ENCODE data around the gene KRT75. TPM values are rescaled to one million over a fixed set of nuclear protein-coding genes. Genes with fewer than 3 reads are reported as not detected.

Gene KRT75
- total RNA-seq, 1 experiment from 2014 or later: not detected

DNA sequence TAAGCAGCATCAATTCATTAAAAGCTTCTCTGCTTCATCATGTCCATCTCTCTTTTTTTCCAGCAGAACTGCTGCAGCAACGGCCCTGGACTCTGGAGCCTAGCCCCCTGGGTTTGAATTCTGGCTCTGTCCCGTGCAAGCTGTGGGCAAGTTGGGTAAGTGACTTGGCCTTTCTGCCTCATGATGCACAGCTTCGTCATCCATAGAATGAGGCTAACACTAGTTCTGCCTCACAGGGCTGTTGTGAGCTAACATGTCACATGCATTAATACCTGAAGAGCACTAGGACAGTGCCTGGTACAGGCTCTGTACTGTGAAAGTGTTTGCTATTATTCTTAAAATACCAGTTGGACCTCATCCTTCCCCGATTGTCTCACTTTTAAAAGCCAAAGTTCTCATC lies 32.2 kb downstream of the KRT75 start:
- no peaks in the 10 kb centered on the region for H3K4me1 ChIP-seq
- peaks cover 10% of the 10 kb centered on the region; the same call in 1 of the 2 replicates for H3K27me3 ChIP-seq
- H3K27ac ChIP-seq: no peak overlapping the region
- no peak for DNase-seq
- no peak overlapping the region for H3K4me3 ChIP-seq
- no peaks in the 10 kb centered on the region for H3K36me3 ChIP-seq
- H3K9me3 ChIP-seq (replicated peaks): no peaks in the 10 kb centered on the region

DNA sequence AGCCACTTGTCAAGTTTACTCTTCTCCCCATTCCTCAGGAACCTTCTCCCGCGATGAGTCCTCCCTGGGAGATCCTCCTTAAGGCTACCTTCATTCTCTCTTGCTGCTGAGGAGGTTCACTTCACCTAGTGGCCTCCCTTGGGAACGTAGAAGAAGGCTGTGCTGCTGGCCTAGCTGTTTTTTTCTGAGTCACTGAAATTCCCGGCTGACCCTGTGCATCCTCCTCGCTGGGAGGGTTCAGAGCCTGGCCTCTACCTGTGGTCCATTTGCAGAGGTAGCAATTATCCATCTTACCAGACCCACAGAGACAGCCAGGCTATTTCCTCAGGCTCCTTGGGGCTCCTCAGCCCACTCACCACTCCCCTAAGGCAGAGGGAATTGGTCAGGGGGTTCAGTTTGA lies 32.6 kb downstream of the KRT75 start:
- Histone ChIP-seq H3K4me3 (no peak overlapping the region), H3K4me1 (no peaks in the 10 kb centered on the region), H3K27ac (no peak overlapping the region), H3K27me3 (peaks cover 10% of the 10 kb centered on the region; the same call in 1 of the 2 replicates), H3K9me3 (replicated peaks) (no peaks in the 10 kb centered on the region), H3K36me3 (no peaks in the 10 kb centered on the region)
- no peak for DNase-seq

GRCh38 chr12:52400906-52401305 lies 33.3 kb downstream of the KRT75 start:
- H3K4me1 ChIP-seq: no peaks in the 10 kb centered on the region
- no peak for DNase-seq
- H3K27me3 ChIP-seq: peaks cover 11% of the 10 kb centered on the region; the same call in 1 of the 2 replicates
- no peak overlapping the region for H3K27ac ChIP-seq
- H3K4me3 ChIP-seq: no peak overlapping the region
- no peaks in the 10 kb centered on the region for H3K36me3 ChIP-seq
- H3K9me3 ChIP-seq (replicated peaks): no peaks in the 10 kb centered on the region

- H3K4me1 ChIP-seq: no peaks in the 10 kb centered on the region
- H3K36me3 ChIP-seq: no peaks in the 10 kb centered on the region
- no peaks in the 10 kb centered on the region for H3K9me3 ChIP-seq (replicated peaks)
- DNase-seq: no peak
- H3K4me3 ChIP-seq: no peak overlapping the region
- H3K27me3 ChIP-seq: peaks cover 15% of the 10 kb centered on the region; the same call in 1 of the 2 replicates
- H3K27ac ChIP-seq: no peak overlapping the region
These were observed 34.4 kb downstream of the KRT75 start for GRCh38 chr12:52399756-52400155.

- no peaks in the 10 kb centered on the region for H3K4me1 ChIP-seq
- H3K36me3 ChIP-seq: no peaks in the 10 kb centered on the region
- DNase-seq: no peak
- H3K27me3 ChIP-seq: peaks cover 15% of the 10 kb centered on the region; the same call in 1 of the 2 replicates
- H3K4me3 ChIP-seq: no peak overlapping the region
- no peaks in the 10 kb centered on the region for H3K9me3 ChIP-seq (replicated peaks)
- no peak overlapping the region for H3K27ac ChIP-seq
These were observed 36.0 kb downstream of the KRT75 start for GRCh38 chr12:52398176-52398575.

DNA sequence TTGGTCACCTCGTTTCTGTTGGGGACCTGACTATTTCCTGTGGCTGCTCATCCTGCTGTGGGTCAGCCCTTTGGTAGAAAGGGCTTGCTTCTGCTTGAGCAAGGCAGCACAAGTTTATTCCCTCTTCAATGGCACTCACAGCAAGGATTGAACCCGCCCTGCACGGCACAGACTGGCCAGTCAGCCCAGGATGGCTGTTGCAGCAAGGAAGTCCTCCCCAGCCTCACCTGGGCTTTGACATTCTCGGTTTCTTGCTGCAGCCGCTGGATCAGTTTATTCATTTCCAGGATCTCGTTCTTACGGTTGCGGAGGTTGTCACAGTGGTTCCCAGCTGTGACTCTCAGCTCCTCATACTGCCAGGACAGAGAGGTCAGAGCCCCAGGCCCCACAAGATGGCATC lies 37.5 kb downstream of the KRT75 start:
- Histone ChIP-seq H3K36me3 (no peaks in the 10 kb centered on the region), H3K4me3 (no peak overlapping the region), H3K27ac (no peak overlapping the region), H3K27me3 (peaks cover 12% of the 10 kb centered on the region), H3K9me3 (replicated peaks) (no peaks in the 10 kb centered on the region), H3K4me1 (no peaks in the 10 kb centered on the region)
- DNase-seq: no peak

DNA sequence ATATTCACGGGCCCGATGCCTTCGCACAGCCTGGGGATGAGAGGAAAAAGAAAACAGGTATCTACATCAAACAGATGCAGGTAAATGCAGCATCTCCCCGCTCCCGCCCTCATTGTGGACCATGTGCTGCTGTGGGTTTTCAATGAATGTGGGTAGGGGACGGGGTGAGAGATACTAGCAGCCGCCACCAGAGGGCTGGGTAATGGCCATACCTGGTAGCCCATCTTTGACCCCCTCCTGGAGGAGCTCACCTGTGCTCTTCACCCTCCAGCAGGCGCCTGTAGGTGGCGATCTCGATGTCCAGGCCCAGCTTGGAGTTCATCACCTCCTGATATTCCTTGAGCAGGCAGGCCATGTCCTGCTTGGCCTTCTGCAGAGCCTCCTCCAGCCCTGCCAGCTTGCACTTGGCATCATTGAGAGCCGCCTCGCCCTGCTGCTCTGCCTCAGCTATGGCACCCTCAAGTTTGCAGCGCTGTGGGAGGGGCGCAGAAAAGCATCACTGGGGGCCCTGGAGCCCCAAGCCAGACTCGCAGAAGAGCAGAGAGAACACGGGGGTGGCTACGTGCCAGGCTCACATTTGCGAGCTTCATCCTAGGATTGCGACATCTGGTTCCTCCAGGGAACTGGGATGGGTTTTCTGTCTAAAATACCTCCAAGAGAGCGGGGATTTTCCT lies 38.3 kb downstream of the KRT75 start:
- Histone ChIP-seq H3K4me3 (no peak overlapping the region), H3K27me3 (peaks cover 16% of the 10 kb centered on the region), H3K4me1 (no peaks in the 10 kb centered on the region), H3K27ac (no peak overlapping the region), H3K9me3 (replicated peaks) (no peaks in the 10 kb centered on the region), H3K36me3 (no peaks in the 10 kb centered on the region)
- no peak for DNase-seq

GRCh38 chr12:52394836-52395405 lies 39.2 kb downstream of the KRT75 start:
- Histone ChIP-seq H3K27me3 (peaks cover 16% of the 10 kb centered on the region), H3K36me3 (no peaks in the 10 kb centered on the region), H3K4me3 (no peak overlapping the region), H3K4me1 (no peaks in the 10 kb centered on the region), H3K9me3 (replicated peaks) (no peaks in the 10 kb centered on the region), H3K27ac (no peak overlapping the region)
- DNase-seq: no peak

GRCh38 chr12:52392465-52393007 lies 41.6 kb downstream of the KRT75 start:
- Histone ChIP-seq H3K27ac (no peak overlapping the region), H3K4me3 (no peak overlapping the region), H3K27me3 (peaks cover 16% of the 10 kb centered on the region), H3K36me3 (no peaks in the 10 kb centered on the region), H3K4me1 (no peaks in the 10 kb centered on the region), H3K9me3 (replicated peaks) (no peaks in the 10 kb centered on the region)
- no peak for DNase-seq

DNA sequence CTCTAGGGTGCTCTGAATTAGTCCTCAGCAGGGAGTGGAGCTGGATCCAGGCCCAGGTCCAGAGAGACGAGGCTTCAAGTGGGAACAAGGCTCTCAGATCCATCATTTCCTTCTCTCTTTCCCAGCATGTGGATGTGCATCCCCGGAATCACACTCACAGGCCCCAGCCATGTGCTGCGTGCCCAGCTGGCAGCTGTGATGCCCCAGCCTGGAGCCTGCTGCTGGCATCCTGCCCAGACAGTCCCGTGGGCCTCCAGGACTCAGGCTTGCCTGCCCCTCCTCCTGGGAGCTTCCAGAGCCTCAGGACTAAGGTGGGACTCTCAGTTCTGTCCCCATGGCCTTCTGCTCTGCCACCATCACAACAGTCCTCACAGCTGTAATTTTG lies 42.6 kb downstream of the KRT75 start:
- Histone ChIP-seq H3K9me3 (replicated peaks) (no peaks in the 10 kb centered on the region), H3K4me1 (no peaks in the 10 kb centered on the region), H3K27me3 (peaks cover 11% of the 10 kb centered on the region), H3K4me3 (no peak overlapping the region), H3K36me3 (no peaks in the 10 kb centered on the region), H3K27ac (no peak overlapping the region)
- peak; percentile 37 to 45 for DNase-seq

DNA sequence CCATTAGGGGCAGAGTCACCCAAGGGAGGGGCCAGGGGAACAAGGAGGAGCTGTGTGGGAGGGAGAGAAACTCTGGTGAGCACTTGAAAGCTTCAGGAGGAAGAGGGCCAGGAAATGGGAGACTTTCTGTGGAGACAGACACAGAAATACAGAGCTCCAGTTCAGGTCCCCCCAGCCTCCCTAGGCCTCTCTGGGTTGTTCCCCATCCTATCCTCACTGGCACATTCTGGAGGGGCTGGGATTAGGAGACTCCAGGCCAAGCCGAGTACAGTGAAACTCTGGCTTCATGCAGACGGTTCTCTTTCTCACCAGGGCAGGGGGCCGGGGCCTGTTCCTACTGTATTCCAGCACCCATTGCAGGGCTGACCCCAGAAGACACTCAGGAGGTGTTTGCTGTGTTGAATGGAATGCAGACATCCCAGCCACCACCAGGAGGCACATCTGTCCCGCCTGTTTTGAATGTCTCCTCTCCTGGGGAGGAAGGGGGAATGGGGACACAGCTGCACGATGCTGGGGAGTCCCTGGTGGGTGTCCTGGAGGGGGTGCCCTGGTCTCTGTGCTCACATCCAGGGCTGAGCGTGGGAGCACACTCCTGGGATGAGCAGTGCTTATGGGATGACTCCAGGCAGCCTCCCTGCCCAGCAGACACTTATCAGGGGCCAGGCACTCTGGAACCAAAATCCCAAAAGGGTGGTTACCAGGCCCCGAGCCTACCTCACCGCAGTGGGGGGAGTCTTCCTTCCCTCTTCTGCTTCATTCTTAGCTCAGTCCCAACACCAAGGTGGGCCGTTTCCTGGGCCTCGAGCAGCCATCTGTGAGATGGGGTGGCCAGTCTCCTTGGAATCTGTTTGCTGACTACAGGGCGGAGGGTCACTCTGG lies 43.2 kb downstream of the KRT75 start:
- no peak overlapping the region for H3K4me3 ChIP-seq
- no peaks in the 10 kb centered on the region for H3K9me3 ChIP-seq (replicated peaks)
- no peak overlapping the region for H3K27ac ChIP-seq
- DNase-seq: peak in 1 of 2 experiments; percentile 25
- no peaks in the 10 kb centered on the region for H3K4me1 ChIP-seq
- no peaks in the 10 kb centered on the region for H3K36me3 ChIP-seq
- H3K27me3 ChIP-seq: peaks cover 12% of the 10 kb centered on the region

DNA sequence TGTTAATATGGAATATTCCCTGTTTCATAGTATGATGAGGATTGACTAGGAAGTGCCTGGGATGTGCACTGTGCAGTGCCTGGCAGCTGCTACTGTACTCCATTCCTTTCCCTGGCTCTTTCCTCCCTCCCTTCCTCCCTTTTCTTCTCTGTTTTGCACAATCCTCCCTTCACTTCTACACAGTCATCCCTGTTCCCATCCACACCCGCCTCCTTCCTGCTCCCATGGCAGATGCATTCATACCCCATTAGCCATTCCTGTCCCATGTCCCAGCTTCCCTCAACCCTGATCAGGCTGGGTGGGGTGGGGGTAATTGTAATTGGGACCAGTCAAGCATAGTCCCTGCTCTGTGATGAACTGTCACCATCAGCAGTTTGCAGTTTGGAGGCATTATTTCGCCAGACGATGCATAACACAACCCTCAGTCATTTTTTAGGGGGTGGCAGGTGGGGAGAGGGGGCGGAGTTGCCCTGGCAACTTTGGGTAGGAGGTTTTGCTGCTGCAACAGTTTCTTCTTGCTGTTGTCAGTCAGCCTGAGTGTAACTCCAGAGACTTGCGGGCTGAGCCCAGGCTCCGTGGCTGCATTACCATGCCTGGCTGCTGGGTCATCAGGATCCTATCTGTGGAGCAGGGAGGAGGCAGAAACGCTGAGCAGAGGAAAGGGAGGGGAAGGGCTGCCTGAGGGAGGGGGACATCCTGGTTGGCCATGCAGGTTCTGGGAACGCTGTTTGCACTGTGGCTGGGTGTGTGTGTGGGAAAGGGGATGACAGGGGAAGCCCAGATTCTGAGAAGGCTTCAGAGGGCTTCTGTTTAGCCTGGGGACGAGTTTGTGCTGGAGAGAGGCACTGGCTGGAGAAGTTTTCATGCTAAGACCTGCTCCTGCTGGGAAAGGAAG lies 44.6 kb downstream of the KRT75 start:
- Histone ChIP-seq H3K4me3 (no peak overlapping the region), H3K27me3 (peaks cover 11% of the 10 kb centered on the region), H3K4me1 (no peaks in the 10 kb centered on the region), H3K27ac (no peak overlapping the region), H3K36me3 (no peaks in the 10 kb centered on the region), H3K9me3 (replicated peaks) (no peaks in the 10 kb centered on the region)
- no peak for DNase-seq

- no peak for DNase-seq
- H3K9me3 ChIP-seq (replicated peaks): no peaks in the 10 kb centered on the region
- H3K4me3 ChIP-seq: no peak overlapping the region
- H3K4me1 ChIP-seq: no peaks in the 10 kb centered on the region
- H3K27ac ChIP-seq: no peak overlapping the region
- H3K36me3 ChIP-seq: no peaks in the 10 kb centered on the region
- peaks cover 11% of the 10 kb centered on the region for H3K27me3 ChIP-seq
These were observed 46.3 kb downstream of the KRT75 start for GRCh38 chr12:52387859-52388258.

DNA sequence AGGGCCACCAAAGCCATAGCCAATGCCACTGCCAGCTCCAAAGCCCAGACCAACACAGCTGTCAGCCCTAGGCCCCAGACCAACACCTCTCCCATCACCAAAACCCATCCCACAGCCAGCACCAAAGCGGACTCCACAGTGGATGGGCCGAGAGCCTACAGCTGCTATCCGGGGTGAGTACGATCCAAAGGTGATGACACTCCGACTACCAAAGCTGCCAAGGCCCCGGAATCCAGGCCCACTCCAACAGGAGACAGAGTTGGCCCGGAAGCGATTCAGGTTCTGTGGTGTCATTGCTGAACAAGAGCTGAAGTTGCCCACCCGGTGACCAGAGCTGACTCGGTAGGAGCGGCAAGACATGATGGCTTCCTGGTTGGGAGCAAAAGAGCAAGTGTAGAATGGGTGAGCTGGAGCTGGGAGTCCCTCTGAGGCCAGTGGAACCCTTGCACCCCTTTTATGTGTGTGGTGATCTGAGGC lies 48.9 kb downstream of the KRT75 start, which contains the start of gene KRT84:
Gene KRT84 (minus strand): TSS at position 427 of the 477 bp plus-strand sequence. CDS start 67 bp downstream, at position 360.
- Histone ChIP-seq H3K4me3 (no peak within 1 kb of the TSS), H3K4me1 (no peaks in the 10 kb centered on the region), H3K9me3 (replicated peaks) (no peaks in the 10 kb centered on the region), H3K27ac (no peak within 1 kb of the TSS), H3K36me3 (no peaks in the 10 kb centered on the region), H3K27me3 (peaks cover 6% of the 10 kb centered on the region; the same call in 1 of the 2 replicates)
- no peak for DNase-seq

Measured in SJCRH30 (cell line).